Astrocyte of the cerebellum (primary cell): Measurements from ENCODE around the gene NOL7.

Experiments
- DNase-seq: peaks from one replicate; pipeline ENCODE4 v3.0.0-alpha.2; 2011; ENCODE audit warnings: low read depth
- H3K4me3 ChIP-seq: 2 replicates; pipeline ENCODE4 v1.5.1; 2011; ENCODE audit warnings: mild to moderate bottlenecking, low read depth, low read length, moderate library complexity
- in situ Hi-C: cut with HindIII; loops from 2 replicates; pipeline ENCODE4 v1.10.0; 2017; ENCODE audit warnings: low sequenced_read_pairs
- TF ChIP-seq, protein P1 (sequence below): IDR thresholded peaks from 2 replicates; pipeline ENCODE4 v1.5.1; 2012; ENCODE audit warnings: low read length, low read depth, moderate library complexity, mild to moderate bottlenecking; ENCODE audit errors: missing control alignments

Gene NOL7

DNA sequence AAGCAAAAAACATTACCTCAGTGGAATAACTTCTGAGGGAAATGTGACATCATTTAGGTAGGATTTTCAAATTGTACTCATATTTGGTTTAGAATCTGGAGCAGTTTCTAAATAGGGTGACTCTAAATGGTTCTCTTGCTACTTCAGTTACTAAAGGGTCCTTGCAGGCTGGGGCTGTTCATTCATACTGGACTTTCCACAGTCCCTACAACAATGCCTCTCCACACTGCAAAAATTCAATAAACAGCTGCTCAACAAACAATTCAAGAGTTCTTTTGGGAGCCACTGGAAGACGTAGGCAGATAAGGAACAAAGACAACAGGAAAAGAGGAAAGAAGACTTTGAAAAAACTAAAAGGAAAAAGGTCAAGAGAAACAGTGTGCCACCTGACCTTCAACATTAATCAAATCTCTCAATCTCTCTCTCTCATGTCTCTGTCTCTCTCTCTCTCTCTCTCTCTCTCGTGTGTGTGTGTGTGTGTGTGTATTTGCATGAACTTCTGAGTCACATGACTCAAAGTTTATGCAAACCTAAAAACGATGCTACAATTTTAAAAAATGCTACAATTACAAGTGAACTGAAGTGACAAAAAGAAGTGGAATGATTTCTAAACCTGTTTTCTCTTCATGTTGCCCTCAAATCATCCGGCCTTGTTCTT, 14.5 kb downstream of the NOL7 start:
- no peak for DNase-seq
- in situ Hi-C loops, result no loop called here
- TF ChIP-seq, protein P1, sequence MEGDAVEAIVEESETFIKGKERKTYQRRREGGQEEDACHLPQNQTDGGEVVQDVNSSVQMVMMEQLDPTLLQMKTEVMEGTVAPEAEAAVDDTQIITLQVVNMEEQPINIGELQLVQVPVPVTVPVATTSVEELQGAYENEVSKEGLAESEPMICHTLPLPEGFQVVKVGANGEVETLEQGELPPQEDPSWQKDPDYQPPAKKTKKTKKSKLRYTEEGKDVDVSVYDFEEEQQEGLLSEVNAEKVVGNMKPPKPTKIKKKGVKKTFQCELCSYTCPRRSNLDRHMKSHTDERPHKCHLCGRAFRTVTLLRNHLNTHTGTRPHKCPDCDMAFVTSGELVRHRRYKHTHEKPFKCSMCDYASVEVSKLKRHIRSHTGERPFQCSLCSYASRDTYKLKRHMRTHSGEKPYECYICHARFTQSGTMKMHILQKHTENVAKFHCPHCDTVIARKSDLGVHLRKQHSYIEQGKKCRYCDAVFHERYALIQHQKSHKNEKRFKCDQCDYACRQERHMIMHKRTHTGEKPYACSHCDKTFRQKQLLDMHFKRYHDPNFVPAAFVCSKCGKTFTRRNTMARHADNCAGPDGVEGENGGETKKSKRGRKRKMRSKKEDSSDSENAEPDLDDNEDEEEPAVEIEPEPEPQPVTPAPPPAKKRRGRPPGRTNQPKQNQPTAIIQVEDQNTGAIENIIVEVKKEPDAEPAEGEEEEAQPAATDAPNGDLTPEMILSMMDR, result no peak
- H3K4me3 ChIP-seq, result no peak overlapping the region

DNA sequence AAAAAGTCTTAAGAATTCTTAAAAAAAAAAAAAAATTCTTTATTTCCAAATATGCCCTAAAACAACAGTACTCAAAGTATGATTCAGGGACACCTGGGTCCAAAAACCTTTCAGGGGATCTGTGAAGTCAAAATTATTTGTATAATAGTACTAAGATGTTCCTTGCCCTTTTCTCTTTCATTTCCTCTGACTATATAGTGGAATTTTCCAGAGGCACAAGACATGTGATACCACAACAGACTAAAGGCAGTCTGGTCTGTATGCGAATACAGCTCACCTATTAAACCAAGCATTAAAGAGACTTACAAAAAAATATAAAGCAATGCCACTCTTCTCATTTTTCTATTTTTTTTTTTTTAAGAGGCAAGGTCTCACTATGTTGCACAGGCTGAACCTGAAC, 15.4 kb downstream of the NOL7 start:
- TF ChIP-seq, protein P1, result no peak
- in situ Hi-C loops, result no loop called here
- H3K4me3 ChIP-seq, result no peak overlapping the region
- no peak for DNase-seq

DNA sequence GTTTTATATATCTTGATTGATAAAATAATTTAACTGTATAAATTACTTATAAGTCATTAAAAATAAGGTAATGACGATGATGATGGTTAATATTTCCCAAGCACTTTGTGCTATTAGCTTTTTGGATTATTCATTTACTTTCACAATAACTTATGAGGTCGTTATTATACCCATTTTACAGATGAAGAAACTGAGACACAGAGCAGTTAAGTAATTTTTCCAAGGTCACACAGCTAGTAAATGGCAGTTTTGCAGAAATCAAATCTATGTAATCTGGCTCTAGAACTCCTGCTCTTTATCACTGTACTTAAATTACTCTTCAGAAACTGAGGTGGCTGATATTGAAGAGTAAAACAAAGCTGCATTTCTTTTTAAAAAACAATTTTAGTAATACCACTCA, 18.2 kb downstream of the NOL7 start:
- in situ Hi-C loops, result no loop called here
- TF ChIP-seq, protein P1, result no peak
- DNase-seq, result no peak
- H3K4me3 ChIP-seq, result no peak overlapping the region

DNA sequence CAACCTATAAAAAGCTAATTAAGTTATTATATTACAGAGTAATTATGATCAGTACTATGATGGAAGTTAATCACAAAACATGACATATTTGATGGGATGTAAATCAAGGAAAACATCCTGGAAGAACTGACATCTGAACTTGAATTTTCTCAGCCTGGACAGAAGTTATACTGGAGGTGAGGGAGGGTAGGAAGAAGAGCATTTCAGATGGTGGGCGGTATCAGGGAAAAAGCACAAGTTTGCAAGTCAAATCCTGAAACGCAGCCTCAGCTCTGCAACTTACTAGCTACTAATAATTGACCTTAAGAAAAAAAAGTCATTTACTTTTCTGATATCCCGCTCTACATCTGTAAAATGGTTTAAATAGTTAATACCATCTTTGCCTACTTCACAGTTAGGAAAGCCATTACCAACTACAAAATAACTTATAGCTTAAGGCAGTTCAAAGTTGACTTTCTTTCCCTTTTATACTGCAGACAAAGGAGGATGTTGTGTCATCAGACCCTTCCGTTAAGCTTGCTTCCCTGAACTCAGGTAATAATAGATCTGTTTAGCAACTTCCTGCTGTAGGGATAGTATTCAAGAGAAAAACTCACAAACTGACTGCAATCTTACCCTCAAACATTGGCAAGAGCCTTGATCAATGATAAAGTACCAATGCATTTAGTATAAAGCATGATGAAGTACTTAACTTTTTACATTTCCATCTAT, 21.0 kb downstream of the NOL7 start:
- no peak overlapping the region for H3K4me3 ChIP-seq
- no peak for DNase-seq
- in situ Hi-C loops, result no loop called here
- TF ChIP-seq, protein P1, result no peak

DNA sequence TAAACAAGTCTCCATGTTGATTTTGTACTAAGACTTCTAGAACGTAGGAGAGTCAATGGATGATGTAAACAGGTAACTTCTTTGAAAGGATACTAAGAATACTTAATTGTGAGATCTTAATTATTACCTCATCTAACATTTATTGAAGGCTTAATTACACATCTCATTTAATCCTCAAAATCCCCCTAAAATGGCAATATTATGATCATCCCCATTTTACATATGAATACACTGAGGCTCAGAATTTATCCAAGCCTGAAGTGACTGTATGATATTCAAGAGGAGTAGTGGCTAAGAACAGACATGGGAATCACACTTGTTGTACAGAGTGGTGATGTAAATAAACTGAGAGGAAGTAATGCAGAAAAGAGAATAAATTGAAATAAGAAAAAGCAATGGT, 22.9 kb downstream of the NOL7 start:
- no peak for DNase-seq
- TF ChIP-seq, protein P1, result no peak
- in situ Hi-C loops, result no loop called here
- H3K4me3 ChIP-seq, result no peak overlapping the region

DNA sequence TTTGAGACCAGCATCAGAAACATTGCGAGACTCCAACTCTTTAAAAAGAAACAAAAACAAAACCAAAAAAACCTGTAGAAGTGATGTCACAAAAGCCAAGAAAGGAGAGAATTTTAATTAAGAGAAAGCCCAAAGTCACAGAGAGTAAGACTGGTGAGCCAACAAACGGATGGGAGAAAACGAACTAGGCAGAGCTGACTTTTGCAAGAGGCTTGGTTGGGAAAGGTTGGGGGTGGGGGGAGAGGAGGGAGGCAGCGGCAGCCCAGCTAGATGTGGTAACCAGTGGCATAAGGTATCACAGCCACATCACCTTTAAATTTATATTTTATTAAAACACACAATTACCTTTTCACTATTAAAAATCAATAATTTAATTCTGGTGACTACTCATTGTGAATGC, 23.5 kb downstream of the NOL7 start:
- DNase-seq, result no peak
- in situ Hi-C loops, result no loop called here
- no peak overlapping the region for H3K4me3 ChIP-seq
- TF ChIP-seq, protein P1, result no peak
